NB4 (cell line): ENCODE results near the gene KIF9.

Source experiments
- DNase-seq: peaks from one replicate; pipeline ENCODE4 v3.0.0; 2010; ENCODE audit warnings: low read depth
- H3K4me3 ChIP-seq: one replicate; pipeline ENCODE4 v1.5.1; 2011; ENCODE audit warnings: mild to moderate bottlenecking, low read depth, low read length, moderate library complexity
- CTCF ChIP-seq: IDR thresholded peaks from one replicate; pipeline ENCODE4 v1.5.1; 2012; ENCODE audit warnings: low read depth, low read length
- MAX ChIP-seq: IDR thresholded peaks from 2 replicates; pipeline ENCODE4 v1.6.1; 2011; ENCODE audit warnings: low read depth, low read length
- MYC ChIP-seq: IDR thresholded peaks from 2 replicates; pipeline ENCODE4 v1.6.1; 2011; ENCODE audit warnings: low read depth, low read length
- POLR2A ChIP-seq: IDR thresholded peaks from 2 replicates; pipeline ENCODE4 v1.6.1; 2011; ENCODE audit warnings: mild to moderate bottlenecking; ENCODE audit not compliant: insufficient read length; ENCODE audit errors: extremely low read depth

Gene KIF9

GRCh38 chr3:47301456-47301855 lies 18.9 kb upstream of the KIF9 start:
- DNase-seq, result no peak
- no peak overlapping the region for H3K4me3 ChIP-seq
- TF ChIP-seq MYC, result no peak
- no peak for TF ChIP-seq POLR2A
- TF ChIP-seq CTCF, result no peak
- TF ChIP-seq MAX, result no peak

- DNase-seq, result peak; percentile 35
- H3K4me3 ChIP-seq, result no peak overlapping the region
- no peak for TF ChIP-seq MAX
- no peak for TF ChIP-seq CTCF
- TF ChIP-seq POLR2A, result no peak
- TF ChIP-seq MYC, result no peak
Measured at GRCh38 chr3:47299381-47300318, 17.1 kb upstream of the KIF9 start.

DNA sequence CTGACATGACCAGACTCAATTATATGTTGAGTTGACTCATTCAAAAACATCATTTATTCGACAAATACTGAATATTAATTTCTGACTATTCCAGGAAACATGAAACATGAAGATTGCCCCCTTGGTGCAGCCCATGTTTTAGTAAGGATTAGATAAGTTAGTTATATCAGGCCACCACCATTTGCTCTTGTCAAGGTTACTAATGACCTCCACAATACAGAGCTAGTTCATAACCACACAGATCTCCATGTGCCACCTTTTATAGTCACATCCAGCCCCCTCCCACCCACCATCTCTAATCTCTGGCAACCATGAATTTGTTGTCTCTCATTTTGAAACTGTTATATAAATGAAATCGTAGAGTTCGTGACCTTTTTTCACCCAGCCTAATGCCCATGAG lies 15.8 kb upstream of the KIF9 start:
- no peak overlapping the region for H3K4me3 ChIP-seq
- DNase-seq, result no peak
- TF ChIP-seq MYC (no peak), MAX (no peak), POLR2A (no peak), CTCF (no peak)

- H3K4me3 ChIP-seq, result no peak overlapping the region
- TF ChIP-seq POLR2A (no peak), MYC (no peak), CTCF (no peak)
- no peak for DNase-seq
Measured at GRCh38 chr3:47296562-47297302, 14.1 kb upstream of the KIF9 start.

DNA sequence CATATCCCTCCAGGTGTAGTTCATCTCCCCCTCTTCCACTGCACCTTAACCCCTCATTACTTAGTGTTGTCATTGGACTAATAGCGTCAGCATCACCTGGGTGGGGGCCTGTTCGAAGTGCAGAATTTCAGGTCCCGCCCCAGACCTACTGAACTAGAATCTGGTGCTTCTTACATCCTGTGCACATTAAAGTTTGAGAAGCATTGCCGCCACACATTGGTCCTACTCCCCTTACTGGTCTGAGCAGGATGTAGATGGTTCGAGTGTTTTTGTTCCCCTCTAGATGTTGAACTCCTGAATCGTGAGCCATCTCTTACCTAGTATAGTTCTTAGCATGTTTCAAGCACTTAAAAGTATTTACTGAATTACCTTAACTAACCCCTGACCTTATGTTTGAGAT lies 13.4 kb upstream of the KIF9 start:
- no peak for DNase-seq
- H3K4me3 ChIP-seq, result no peak overlapping the region
- no peak for TF ChIP-seq POLR2A
- TF ChIP-seq MYC, result no peak
- TF ChIP-seq MAX, result no peak
- TF ChIP-seq CTCF, result no peak
